Measurements from ENCODE around the gene SLC6A3. TPM values are rescaled to one million over a fixed set of nuclear protein-coding genes. Genes with fewer than 3 reads are reported as not detected.

SLC6A3 gene
- total RNA-seq, 1 experiment from 2014 or later = not detected

DNA sequence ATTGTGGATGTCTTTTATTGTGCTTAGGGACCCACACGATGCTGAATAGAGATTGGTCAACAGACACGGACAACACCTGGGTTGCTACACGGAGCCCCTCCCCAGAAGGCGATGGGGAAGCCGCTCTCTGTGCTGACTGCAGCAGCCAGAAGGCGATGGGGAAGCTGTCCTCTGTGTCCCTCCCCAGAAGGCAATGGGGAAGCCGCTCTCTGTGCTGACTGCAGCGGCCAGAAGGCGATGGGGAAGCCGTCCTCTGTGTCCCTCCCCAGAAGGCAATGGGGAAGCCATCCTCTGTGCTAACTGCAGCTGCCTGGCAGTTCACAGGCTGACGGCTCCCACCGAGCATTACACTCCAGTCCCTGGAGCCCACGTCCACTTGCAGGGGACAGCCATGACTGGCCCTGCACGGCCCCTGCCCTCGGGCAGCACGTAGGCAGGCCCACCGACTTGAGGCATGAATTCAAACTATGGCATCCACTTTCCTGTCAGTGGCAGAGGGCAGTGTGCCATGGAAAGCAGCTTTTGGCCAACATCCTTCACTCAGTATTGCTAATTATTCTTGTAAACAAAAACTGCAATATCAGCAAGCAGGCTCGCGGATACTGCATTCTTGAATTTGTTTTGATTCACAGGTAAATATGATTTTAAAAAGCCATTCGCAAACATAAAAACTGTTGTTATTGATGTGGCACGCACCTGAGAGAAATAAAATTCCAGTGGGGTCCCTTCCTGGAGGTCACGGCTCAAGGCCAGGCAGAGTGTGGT, 52.3 kb downstream of the SLC6A3 start:
- no peaks in the 10 kb centered on the region for H3K9me3 Mint-ChIP-seq (ENCODE audit: low read depth, unreplicated experiment)
- peaks cover 83% of the 10 kb centered on the region for H3K27me3 Mint-ChIP-seq (ENCODE audit: unreplicated experiment)

DNA sequence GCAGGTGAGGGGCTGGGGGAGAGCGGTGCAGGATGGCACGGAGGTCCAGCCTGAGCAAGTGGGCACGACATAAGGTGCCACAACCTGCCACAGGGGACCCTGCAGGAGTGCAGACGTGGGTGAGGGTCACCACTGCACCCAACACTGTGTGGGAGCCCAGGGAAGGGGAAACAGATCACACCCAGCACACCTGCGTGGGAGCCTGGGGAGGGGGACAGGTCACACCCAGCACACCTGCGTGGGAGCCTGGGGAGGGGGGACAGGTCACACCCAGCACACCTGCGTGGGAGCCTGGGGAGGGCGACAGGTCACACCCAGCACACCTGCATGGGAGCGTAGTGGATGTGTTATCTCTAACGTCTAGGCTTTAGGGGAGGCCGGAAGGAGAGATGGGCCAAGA, 53.0 kb downstream of the SLC6A3 start:
- intact Hi-C loops (cut with micrococcal nuclease; ENCODE audit: unreplicated experiment) = loop anchor here (2.0 kb wide), 1 partner anchor 69 kb away; no protein-coding TSS in a partner anchor
- no peaks in the 10 kb centered on the region for H3K4me1 Mint-ChIP-seq (ENCODE audit: low read depth, unreplicated experiment)
- no TSS peak for BruUV-seq (replicated peaks)
- no peaks in the 10 kb centered on the region for H3K36me3 Mint-ChIP-seq (ENCODE audit: insufficient read depth, unreplicated experiment)
- no peaks in the 10 kb centered on the region for H3K9me3 Mint-ChIP-seq (ENCODE audit: low read depth, unreplicated experiment)
- TF ChIP-seq, protein P1, sequence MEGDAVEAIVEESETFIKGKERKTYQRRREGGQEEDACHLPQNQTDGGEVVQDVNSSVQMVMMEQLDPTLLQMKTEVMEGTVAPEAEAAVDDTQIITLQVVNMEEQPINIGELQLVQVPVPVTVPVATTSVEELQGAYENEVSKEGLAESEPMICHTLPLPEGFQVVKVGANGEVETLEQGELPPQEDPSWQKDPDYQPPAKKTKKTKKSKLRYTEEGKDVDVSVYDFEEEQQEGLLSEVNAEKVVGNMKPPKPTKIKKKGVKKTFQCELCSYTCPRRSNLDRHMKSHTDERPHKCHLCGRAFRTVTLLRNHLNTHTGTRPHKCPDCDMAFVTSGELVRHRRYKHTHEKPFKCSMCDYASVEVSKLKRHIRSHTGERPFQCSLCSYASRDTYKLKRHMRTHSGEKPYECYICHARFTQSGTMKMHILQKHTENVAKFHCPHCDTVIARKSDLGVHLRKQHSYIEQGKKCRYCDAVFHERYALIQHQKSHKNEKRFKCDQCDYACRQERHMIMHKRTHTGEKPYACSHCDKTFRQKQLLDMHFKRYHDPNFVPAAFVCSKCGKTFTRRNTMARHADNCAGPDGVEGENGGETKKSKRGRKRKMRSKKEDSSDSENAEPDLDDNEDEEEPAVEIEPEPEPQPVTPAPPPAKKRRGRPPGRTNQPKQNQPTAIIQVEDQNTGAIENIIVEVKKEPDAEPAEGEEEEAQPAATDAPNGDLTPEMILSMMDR (IDR thresholded peaks at IDR 0.05; ENCODE audit: unreplicated experiment) = no peak
- DNase-seq = no peak
- CTCF ChIA-PET = no interaction called here
- H3K27ac Mint-ChIP-seq (ENCODE audit: unreplicated experiment) = no peak overlapping the region
- peaks cover 83% of the 10 kb centered on the region for H3K27me3 Mint-ChIP-seq (ENCODE audit: unreplicated experiment)
- H3K4me3 Mint-ChIP-seq (ENCODE audit: low read depth, unreplicated experiment) = no peak overlapping the region

More for the DNA sequence above, 52.3 kb downstream of the SLC6A3 start:
- intact Hi-C loops (cut with micrococcal nuclease; ENCODE audit: unreplicated experiment) = loop anchor here (2.0 kb wide), 1 partner anchor 68 kb away; no protein-coding TSS in a partner anchor
- TF ChIP-seq, protein P1 (IDR thresholded peaks at IDR 0.05; ENCODE audit: unreplicated experiment) = no peak
- Mint-ChIP-seq H3K27ac (ENCODE audit: unreplicated experiment) (no peak overlapping the region), H3K4me3 (ENCODE audit: low read depth, unreplicated experiment) (no peak overlapping the region), H3K36me3 (ENCODE audit: insufficient read depth, unreplicated experiment) (no peaks in the 10 kb centered on the region), H3K4me1 (ENCODE audit: low read depth, unreplicated experiment) (no peaks in the 10 kb centered on the region)
- CTCF ChIA-PET = no interaction called here
- no peak for DNase-seq
- BruUV-seq (replicated peaks) = no TSS peak

DNA sequence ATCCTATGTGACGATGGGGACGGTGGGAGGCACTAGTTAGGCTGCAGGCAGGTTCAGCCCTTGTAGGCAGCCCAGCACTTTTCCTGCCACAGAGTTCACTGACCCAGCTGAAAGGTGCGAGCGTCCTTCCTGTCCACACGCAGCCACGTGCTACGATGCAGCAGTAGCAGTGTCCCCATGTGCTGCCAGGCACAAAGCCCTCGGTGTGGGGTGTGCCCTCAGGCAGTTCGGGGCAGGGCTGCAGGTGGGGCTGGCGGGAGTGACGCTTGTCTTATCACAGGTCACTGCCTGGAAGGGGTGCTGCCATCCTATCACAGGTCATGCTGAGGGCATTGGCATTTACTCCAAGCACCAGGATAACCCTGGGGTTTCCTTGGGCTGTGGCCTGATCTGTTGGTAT, 53.5 kb downstream of the SLC6A3 start:
- H3K27ac Mint-ChIP-seq (ENCODE audit: unreplicated experiment) = no peak overlapping the region
- TF ChIP-seq, protein P1 (IDR thresholded peaks at IDR 0.05; ENCODE audit: unreplicated experiment) = no peak
- peaks cover 83% of the 10 kb centered on the region for H3K27me3 Mint-ChIP-seq (ENCODE audit: unreplicated experiment)
- CTCF ChIA-PET = no interaction called here
- DNase-seq = no peak
- H3K4me1 Mint-ChIP-seq (ENCODE audit: low read depth, unreplicated experiment) = no peaks in the 10 kb centered on the region
- no peak overlapping the region for H3K4me3 Mint-ChIP-seq (ENCODE audit: low read depth, unreplicated experiment)
- intact Hi-C loops (cut with micrococcal nuclease; ENCODE audit: unreplicated experiment) = loop anchor here (2.0 kb wide), 1 partner anchor 69 kb away; no protein-coding TSS in a partner anchor
- BruUV-seq (replicated peaks) = no TSS peak
- no peaks in the 10 kb centered on the region for H3K9me3 Mint-ChIP-seq (ENCODE audit: low read depth, unreplicated experiment)
- peaks cover 1% of the 10 kb centered on the region for H3K36me3 Mint-ChIP-seq (ENCODE audit: insufficient read depth, unreplicated experiment)

DNA sequence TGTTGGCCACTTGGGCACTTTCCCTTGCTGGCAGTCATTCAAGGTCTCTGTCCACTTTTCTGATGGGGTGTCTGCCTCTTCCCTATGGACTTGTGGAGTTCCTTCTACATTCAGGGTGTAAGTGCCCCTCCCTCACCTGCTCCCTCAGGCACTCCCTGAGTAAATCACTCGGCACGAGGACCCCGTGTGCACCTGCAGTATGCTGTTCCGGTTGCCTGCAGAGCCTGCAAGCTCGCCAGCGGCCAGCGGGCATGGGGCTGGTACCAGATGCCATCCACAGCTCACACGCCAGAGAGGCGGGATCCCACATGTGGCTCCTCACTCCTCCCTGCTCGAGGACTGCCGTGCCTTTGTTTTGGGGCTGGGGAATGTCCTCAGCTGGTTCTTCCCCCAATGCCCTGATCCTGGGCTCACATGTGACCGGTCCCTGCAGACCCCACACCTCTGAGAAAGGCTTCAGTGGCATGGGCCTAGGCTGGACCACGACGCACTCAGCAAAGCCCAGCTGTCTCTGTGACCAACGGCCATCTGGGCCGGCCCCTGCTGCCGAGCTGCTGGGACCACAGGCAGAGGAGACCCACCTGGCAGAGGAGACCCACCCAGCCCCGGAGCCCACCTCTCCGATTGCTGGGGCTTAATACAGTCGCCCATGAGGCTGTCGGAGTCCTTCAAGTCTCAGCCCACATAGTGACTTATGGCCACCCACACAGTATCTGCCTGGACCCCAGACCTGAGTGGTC, 54.2 kb downstream of the SLC6A3 start:
- Mint-ChIP-seq H3K4me3 (ENCODE audit: low read depth, unreplicated experiment) (no peak overlapping the region), H3K36me3 (ENCODE audit: insufficient read depth, unreplicated experiment) (peaks cover 8% of the 10 kb centered on the region), H3K4me1 (ENCODE audit: low read depth, unreplicated experiment) (no peaks in the 10 kb centered on the region), H3K27ac (ENCODE audit: unreplicated experiment) (no peak overlapping the region), H3K9me3 (ENCODE audit: low read depth, unreplicated experiment) (no peaks in the 10 kb centered on the region), H3K27me3 (ENCODE audit: unreplicated experiment) (peaks cover 83% of the 10 kb centered on the region)
- TF ChIP-seq, protein P1 (IDR thresholded peaks at IDR 0.05; ENCODE audit: unreplicated experiment) = no peak
- DNase-seq = no peak
- intact Hi-C loops (cut with micrococcal nuclease; ENCODE audit: unreplicated experiment) = no loop called here
- CTCF ChIA-PET = no interaction called here
- no TSS peak for BruUV-seq (replicated peaks)
